ENCODE data around the gene CALU.

The CALU gene

DNA sequence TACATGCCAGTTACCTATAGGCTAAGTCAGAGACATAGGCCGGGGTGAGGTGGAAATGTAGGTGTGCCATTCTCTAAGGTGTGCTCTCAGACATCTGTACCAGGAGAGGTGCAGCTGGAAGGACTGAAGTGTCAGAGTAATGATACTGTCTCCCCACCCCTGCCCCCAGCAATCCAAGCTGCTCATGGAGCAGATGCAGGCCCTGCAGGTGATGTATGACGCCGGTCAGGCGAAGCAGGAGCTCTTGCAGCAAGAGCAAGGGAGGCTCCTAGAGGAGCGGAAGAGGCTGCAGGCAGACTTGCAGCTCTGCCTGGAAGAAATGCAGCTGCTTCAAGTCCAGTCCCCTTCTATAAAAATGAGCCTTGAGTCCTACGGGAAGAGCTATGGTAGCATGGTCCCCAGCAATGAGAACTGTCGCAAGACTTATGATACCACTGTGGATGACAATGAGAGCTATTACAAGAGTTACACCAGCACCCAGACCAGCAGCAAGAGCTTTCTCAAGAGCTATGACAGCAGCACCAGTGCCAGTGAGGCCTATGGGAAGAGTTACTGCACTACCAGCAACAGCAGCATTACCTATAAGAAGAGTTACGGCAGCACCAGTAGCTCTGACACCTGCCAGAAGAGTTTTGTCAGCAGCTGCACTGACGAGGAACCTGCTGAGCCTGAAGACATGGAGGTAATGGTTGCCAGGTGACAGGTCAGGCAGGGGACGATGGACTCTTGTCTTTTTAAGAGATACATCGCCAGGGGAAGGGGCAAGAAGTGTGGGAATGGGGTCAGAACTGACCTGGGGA lies 72.7 kb downstream of the CALU start:
- no peak for DNase-seq (ENCODE audit: low read depth)

DNA sequence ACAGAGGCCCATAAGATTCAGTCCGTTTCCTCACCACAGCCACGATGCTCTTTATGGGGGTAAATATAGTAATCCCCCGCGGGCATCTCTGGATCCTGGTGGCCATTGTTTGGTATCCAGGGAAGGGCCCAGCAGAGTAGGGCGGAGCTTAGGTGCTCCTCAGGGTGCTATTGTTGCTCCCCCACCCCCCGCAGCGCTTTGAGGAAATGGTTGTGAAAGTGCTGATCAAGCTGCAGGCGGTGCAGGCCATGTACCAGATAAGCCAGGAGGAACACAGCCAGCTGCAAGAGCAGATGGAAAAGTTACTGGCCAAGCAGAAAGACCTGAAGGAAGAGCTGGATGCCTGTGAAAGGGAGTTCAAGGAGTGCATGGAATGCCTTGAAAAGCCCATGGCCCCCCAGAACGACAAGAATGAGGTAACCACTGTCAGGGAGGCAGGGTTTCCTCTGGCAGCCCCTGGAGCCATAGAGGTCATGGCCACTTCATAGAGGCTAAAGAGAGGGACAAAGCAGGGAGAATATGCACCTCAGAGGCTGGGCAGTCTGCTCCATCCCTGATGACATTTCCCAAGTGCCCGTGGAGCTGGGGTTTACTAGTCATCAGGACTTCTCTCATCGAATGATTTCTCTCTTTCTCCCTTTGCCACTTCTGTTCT lies 73.5 kb downstream of the CALU start:
- DNase-seq (ENCODE audit: low read depth): no peak

DNA sequence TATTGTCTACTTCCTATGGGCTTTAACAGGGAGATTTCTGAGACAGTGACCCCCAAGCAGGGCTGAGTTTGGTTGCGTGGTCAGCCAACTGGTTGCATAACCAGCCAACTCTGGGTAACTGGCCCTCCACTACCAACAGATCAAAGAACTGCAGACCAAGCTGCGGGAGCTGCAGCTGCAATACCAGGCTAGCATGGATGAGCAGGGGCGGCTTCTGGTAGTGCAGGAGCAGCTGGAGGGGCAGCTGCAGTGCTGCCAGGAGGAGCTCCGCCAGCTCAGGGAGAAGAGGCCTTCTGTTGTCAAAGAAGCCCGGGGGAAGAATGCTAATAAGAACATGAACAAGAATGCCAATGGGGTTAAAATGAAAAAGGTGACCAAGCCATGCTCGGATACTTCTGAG lies 75.3 kb downstream of the CALU start:
- no peak for DNase-seq (ENCODE audit: low read depth)

DNA sequence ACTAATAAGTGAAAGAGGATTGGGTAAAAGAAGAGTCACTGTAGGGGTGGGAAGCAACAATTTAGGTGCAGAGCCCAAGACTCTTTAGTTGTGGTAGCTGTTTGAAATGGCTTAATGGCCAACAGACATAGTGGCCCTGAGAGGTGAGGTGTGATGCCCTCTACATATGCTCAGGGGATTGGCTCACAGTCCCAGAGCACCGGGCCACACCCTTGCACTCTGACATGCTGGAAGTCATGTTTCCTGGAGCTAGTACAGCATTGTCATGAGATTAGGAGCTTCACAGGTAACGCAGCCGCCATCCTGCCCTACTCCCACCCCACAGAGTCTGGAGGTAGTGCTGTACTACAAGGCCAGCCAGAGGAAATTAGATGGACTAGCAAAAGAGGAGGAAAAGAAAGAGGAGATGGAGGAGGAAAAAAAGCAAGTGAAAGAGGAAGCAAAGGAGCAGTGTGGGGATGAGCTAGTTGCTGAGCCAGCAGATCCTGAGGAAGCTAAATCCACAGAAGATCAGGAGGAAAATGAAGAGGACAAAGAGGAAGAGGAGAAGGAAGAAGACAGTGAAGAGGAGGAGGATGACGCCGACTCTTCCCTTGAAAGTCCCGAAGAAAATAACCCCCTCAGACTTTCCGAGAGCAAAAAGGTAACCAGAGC lies 76.3 kb downstream of the CALU start:
- no peak for DNase-seq (ENCODE audit: low read depth)

DNA sequence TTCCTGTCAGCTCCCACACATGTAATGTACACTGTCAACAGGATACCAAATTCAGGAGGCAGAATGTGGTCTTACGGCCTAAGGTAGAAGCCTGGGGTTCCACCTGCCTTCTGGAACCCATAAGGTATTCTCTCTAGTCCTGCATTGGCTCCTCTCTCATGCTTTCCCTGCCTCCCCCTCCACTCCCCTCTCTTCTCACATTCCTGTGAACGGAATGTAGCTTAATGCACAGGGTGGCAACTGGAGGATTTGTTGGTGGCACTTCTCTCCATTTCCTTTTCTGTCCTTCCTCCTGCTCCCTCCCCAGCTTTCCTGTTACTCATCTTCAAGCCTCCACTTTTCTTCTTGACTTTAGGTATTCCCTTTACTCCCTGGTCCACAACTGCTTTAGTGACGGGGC lies 79.5 kb downstream of the CALU start:
- DNase-seq (ENCODE audit: low read depth): no peak

Measured in stimulated activated CD8-positive, alpha-beta memory T cell treated with anti-CD3 and anti-CD28 coated beads, Interleukin-15, amount 100 ng/mL, for 1 hour (primary cell).